Right lobe of liver (tissue), 4 donors: ENCODE results near the gene PCSK6.

Experiments used
- POLR2A ChIP-seq: fragments of 450-650 bp; IDR thresholded peaks from one replicate; pipeline ENCODE4 v1.6.1; 2017; ENCODE audit warnings: antibody characterized with exemption, mild to moderate bottlenecking
- TF ChIP-seq, protein P1 (sequence below), 4 donors: fragments of 200-600 bp in 3 of 4; fragments of 450-650 bp in 1 of 4; IDR thresholded peaks; one replicate each; pipeline versions ENCODE4 v1.5.1 to v1.8.0; 2016 to 2022; ENCODE audit warnings: antibody characterized with exemption in 4 of 4, mild to moderate bottlenecking in 2 of 4
- donor health status: DM: no; HTN: no; CAD: no.
- donor health status: DM: no; HTN: no; CAD: no.
- donor health status: DM: no; HTN: yes; CAD: no.

DNA sequence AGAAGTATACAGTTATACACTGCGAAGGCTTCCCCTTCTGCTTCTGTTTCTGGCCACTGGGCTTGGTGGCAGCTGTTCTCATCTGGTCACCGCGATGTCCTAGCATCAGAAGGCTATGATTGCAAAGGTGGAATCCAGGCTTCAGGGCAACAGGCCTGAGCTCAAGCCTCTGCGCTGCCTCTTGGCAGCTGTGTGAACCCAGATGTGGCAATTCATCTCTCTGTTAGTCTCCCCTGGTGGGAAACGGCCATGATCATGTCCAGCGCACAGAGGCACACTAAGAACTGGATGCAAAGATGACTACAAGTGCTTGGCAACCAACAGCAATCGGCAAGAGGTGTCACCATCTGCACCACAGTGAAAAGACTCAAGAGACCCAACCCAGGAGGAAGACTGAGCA lies 78.9 kb downstream of the PCSK6 start:
- TF ChIP-seq POLR2A, result no peak
- TF ChIP-seq, protein P1, sequence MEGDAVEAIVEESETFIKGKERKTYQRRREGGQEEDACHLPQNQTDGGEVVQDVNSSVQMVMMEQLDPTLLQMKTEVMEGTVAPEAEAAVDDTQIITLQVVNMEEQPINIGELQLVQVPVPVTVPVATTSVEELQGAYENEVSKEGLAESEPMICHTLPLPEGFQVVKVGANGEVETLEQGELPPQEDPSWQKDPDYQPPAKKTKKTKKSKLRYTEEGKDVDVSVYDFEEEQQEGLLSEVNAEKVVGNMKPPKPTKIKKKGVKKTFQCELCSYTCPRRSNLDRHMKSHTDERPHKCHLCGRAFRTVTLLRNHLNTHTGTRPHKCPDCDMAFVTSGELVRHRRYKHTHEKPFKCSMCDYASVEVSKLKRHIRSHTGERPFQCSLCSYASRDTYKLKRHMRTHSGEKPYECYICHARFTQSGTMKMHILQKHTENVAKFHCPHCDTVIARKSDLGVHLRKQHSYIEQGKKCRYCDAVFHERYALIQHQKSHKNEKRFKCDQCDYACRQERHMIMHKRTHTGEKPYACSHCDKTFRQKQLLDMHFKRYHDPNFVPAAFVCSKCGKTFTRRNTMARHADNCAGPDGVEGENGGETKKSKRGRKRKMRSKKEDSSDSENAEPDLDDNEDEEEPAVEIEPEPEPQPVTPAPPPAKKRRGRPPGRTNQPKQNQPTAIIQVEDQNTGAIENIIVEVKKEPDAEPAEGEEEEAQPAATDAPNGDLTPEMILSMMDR (IDR thresholded peaks at IDR 0.05), result no peak
